HG03280 (cell line): Measurements from ENCODE around the gene METTL25B.

Experiments used
- ATAC-seq: cut with Tn5 transposase; IDR thresholded peaks from one replicate; pipeline ENCODE4 v1.9.1; 2021; ENCODE audit warnings: mild to moderate bottlenecking, moderate library complexity; ENCODE audit not compliant: unreplicated experiment

The METTL25B gene

DNA sequence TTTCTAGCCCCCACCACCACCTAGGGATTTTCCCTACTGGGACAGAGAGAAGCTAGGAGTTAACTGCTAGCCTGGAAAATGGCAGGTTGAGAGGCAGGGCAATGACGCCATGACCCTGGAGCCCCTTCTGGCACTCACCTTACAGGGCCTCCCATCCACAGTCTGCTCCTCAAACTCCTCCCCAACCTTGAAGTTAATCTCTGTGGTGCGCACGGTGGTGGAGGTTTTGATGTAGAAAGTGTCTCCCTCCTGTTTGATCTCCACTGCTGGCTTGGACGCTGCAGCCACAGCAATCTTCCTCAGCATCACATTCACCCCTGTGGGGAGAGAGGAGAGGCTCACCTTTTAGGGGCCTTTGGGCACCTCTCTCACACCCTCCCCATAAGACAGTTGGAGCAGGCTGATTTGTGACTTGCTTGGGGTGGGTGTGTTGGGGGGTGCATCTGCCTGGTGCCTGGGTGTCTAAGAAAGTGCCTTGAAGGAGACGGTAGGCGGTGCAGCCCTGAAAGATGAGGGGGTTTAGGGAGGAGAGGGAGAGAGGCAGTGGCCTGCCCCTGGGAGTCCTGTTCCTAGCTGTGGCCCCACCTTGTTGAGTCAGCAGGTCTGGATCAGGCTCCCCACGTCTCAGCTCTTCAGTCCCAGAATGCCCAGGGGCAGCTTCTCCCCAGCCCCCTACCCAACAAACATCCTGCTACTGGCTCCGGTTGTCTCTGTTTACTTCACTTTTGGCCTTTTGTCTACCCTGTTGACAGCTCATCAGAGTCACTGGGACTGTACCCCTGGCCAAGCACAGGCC lies 27.3 kb upstream of the METTL25B start:
- no peak for ATAC-seq

DNA sequence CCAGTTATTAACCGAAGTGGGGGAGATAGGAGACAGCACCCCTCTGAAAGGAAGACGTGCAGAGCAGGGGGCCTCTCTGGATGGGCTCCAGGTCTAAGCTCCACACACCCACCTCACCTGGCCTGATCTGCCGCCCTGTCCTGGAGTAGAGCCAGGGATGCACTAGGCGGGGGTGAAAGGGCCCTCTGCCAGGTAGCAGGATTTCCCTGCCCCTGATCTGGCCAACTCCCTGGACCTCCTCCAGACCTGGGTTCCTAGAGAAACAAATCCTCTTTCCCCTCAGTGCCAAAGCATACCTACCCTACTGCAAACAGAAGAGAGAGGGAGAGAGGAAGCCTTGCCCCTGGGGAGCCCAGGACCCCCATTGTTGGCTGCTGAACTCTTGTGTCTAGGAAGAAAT lies 24.9 kb upstream of the METTL25B start:
- ATAC-seq: no peak

DNA sequence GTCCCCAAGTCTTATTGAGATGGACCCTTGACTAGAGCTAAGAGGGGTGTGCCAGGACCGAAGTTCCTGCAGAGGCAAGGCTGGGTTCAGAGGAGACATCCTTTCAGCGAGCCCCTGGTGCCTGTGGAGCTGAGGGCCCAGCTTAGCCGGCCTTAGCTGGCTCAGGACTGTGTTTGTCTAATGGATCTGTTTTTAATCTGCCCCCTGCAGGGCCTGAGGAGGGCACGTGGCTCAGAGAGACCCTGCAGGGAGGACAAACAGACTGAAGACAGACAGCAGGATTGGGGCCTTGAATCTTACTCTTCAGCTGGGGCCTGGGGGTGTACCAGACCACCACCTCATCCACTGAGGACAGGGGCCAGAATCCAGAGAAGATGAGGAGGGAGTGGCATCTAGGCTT lies 24.5 kb upstream of the METTL25B start:
- no peak for ATAC-seq

DNA sequence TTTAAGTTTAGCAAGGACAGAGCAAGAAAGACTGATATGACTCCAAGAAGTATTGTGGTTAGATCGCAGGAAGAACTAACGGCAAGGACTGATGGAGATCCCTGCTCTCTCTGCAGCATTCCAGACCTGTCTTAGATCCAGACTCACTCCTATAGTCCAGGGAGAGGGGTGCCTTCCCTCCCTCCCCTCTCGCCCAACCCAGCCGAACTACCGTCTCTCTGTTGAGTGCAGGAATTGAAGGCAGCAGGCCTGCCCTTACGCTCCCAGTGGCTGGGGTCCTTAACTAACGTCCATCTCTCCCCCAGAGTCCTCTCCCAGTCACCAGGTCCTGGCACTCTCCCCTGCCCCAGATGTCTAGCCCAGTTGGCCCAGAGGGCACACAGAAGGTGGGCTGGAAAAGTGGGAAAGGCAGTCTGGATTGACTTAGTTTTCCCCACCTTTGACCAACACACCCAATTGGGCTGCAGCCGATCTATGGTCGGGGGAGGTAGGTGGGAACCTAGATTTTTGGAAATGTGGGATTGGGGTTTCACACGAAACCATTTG lies 24.0 kb upstream of the METTL25B start:
- ATAC-seq: no peak

DNA sequence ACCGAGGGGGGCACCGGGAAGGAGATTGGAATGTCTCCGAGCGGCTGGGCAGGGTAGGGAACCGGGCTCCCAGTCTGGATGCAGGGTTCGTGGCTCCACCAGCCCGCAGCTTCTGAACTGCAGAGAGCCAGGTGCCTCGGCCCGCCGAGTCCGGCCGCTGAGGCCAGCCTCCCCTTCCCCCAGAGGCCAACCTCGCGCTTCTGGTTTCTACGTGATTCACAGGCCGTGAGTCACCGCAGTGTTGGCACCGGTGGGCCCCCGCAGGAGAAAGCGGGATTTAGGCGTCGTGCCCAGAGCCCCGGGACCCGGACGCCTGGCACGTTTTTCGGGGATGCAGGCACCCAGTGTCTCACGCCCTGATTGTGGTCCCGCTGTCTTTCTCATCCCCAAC lies 23.3 kb upstream of the METTL25B start:
- no peak for ATAC-seq

DNA sequence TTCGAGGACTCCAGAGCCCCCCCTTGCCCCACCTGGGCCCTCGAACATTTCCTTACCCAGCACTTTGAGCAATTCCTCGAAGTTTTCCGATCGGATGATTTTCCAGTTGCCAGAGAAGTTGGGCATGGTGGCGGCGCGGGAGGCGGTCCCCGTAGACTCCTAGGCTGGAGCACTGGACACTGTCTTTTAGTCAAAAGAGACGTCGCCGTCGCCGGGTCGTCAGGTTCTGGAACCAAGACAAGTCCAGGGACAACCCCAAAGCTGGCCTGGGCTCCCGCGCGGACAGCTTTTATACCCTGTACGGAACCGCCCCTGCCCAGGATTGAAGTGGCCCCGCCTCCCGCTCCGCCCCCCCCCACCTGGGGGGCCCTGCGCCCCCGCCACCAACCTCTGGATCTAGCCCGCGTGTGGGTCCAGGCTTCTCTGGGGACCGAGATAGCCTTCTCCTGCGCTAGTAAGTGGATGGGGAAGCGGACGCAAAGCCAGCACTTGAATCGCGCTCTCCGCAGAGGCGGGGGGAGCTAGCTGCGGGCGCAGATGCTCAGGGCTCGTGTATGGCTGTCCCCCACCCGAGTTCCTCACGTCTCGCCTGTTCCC lies 22.9 kb upstream of the METTL25B start, which contains the start of gene CRABP2:
Gene CRABP2, minus strand, starts transcription at position 263 of the 597 bp plus-strand sequence. Its CDS starts 137 bp downstream, at position 126.
- no peak for ATAC-seq

DNA sequence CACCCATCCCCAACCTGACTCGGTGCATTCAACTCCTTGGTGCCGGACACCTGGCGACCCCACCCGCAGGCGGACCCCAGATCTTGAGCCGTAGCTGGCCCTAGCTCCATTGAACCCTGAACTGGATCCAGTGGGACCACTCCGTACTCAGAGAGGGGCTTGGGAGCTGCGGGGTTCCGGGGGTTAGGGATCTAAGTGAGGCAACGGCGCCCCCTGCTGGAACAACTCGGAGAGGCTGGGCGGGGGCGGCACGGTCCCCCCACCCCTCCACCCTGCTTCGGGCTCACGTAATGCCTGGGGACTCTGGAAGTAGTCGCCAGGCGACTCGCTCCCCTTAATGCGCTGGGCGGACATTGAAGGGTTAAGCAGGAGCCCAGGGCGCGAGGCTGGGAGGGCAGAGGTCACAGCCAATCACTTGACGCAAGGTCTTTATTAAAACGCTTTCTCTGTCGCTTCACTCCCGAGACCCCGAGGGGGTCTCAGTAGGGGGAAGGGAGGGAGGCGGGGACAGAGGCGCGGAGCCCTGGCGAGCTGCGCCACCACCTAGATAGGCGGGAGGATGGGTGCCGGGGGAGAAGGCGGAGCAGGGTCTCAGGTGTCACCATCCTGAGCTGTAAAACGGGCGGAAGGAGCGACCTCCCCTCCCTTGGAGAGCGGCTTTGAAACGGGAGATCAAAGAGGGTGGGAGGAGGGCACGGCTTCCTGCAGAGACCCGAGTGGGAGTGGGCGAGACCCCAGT lies 22.2 kb upstream of the METTL25B start:
- ATAC-seq: no peak

DNA sequence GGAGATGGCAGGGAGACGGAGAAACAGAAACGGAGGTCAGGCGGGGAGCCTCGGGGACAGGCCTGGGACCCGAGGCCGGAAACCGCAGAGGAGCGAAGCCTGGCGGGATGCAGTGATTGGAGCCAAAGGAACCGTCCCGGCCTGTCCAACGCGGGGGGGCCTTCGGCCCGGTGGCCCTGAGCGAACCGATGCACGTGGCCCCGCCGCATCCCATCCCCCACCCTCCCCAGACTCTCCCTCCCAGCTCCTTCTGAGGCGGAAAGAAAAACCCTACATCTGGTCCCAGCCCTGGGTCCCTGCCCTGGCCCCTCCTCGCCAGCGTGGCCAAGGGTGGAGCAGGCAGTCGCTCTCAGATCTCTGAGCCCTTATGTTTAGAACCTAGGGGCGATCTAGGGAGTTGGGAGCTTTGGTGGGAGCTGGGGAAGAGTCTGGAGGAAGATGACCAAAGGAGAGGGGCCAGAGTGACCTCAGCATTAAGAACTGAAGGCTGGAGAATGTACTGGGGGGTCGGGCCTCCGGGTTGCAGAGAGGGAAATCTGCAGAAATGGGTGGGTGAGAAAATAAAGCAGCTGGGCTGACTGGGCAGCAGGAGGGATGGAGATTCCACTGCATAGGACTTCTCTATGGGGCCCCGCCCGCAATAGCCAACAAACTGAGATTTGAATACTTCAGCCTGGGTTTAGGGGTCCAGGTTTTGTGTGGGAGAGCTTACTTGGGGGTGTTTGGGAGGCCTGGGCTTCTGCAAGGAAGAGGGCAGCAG lies 21.4 kb upstream of the METTL25B start:
- ATAC-seq: no peak

DNA sequence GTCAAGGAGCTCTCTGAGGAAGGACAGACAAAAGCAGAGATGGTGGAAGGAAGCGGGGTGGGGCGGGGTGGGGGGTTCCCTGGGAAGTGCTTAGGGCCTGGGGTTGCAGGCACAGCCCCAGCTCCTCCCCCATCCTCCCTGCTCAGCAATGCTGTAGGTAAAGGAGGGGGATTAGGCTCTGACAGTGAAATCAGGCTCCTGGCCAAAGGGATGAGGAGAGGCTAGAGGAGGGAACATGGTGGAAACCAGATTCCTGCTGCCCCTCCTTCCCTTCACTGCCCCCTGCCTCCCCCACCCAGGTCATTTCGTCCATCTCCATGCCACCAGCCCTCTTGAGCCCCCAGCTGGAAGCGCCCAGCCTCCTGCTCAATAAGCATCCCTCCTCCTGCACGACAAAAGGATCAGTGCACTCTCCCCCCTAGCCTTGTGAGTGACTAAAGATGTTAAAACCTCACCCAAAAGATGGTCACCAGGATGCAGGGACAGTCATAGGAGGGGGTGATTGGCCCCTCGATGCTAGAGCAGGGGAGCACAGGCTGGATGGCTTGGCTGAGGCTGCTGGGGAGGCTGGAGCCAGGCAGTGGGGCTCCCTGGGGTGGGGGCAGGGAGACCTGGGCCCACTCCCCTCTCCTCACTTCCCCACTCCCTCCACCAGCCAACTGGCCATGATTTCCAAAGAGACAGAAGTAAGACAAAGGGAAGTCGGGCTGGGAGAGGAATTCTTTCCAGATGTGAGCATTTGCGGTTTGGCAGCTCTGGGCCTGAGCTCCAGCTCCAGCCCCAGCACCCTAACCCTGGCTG lies 20.7 kb upstream of the METTL25B start:
- no peak for ATAC-seq

DNA sequence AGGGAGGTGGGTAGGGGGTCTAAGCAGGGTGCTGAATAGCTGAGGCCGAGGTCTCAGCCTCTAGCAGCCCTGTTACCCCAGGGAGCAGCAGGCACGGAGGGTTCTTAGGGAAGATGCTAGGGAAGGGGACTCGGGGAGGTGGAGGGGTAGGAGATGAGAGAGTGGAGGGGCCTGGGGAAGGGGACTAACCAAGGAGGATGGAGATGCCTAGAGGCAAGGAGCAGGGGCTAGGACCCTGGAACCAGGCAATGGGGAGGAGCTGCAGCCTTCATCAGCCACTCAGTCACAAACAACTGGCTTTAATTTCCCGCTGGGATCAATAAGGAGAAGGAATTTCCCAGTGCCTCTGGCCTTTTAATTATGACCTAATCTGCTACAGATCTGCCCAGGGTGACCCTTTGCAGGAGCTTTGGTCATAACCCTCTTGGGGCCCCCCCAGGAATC lies 20.0 kb upstream of the METTL25B start:
- ATAC-seq: no peak

DNA sequence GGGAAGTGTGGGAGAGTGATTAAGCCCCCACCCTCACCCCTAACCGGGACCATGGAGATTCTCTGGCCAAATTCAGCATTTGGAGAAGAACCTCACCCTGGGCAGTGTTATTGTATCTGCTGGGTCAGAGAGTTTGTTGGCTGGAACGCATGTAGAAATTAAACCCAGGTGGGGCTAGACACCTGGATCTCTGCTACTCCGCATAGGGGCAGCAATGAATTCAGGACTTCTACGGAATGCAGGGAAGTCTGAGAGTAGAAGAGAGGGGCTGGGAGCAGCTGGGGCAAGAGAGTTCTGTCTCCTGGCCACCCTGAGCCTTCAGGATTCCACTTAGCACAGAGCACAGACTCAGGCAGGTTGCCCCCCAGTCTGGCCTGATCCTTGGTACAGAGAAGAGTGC lies 19.2 kb upstream of the METTL25B start:
- no peak for ATAC-seq

DNA sequence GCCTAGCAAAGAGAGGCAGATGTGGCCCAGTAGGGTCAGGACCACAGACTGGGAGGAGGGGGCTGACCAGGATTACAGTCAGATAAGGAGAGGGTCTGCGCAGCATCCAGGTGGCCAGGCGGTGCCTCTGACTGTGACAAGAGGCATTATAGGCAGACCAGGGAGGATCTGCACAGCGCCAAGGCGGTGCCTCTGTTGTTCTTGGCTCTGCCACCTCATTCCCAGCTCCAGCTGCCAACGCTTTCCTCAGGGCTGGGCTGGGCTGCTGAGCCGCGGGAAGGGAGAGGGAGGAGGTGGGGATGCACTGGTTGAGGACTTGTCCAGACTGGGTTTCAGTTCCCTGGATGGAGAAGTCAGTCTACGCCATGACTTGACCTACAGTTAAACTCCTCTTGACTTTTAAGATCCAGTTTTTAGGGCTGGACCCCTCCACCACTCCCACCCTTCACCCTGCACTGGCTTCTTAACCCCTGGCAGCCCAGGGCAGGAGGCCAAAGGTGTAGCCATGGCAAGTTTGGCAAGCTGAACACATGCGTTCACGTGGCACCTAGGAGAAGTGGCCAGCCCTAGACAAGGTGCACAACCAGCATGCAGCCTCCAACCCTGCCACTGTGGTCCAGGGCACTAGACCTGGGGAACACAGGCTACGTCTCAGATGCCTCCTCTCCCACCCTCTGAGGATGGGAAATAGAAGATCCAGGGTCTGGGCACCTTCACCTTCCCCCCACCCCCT lies 18.3 kb upstream of the METTL25B start:
- ATAC-seq: no peak

DNA sequence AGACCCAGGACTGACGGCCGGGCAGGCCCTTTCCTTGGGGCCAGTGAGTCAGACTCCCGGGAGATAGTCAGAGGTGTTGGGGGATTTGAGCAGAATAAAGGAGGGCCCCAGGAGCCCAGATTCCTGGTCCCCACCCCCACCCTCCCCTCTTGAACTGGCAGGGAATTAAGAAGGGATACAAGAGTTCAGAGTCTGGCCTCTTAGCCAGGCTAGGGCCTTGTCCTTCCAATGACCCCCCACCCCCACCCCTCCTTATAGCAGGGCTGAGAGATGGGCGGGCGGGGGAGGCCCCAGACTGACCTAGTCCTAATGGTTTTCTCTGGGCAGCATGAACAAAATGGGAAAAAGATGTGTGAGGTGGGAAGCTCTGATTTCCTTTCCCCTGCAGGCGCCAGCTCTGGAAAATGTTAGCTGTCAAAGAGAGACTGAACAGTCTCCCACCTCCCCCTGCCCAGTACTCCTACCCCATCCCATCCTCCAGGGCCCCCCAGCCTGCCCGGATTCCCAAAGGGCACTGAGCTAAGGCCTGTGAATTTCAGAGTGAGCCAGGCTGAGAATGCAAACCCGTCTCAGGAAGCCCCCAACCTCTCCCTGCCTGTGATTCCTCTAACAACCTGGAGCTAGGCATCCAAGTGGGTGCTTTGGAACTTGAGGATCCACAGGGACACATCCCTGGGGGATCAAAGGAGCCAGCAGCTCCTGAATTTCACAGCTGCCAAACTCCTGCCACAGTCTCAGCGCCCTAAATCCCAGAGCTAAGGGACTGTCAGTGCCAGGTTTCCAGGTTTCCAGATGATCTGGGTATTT lies 17.1 kb upstream of the METTL25B start:
- no peak for ATAC-seq

DNA sequence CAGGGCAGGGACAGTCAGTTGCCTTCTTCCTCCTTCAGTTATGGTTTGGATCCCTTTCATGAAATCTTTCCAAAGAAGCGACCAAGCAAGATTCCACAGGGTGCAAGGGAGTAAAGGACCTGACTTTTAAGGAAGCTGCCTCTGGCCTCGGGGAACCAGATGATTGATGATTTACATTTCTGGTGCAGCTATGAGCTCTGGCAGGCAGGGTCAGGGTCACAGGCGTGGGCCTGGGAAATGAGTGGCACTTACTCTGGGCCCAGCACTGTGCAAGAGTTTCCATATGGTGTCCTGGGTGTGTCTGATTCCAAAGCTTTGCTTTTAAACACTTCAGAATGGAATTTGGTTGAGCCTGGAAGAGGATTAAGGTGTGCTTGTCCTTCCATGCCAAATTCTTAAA lies 15.6 kb upstream of the METTL25B start:
- ATAC-seq: no peak

DNA sequence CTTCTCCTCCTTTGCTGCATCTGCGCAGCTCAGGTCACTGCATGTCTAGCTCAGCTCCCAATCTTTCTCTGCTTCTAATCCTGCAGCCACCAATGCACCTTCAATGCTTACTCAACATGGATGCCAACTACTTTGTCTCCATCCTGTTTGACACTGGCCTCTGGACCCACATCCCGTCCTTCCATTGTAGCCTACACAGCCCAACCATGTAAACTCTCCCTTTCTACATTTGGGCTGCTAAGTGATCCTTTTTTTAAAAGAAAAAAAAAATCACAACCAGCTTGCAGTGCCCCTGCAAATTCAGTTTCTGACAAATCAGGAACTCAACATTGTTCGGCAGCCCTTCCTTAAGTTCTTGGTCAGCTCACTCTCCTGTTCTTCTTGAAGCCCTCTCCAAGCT lies 13.4 kb upstream of the METTL25B start:
- ATAC-seq: no peak

DNA sequence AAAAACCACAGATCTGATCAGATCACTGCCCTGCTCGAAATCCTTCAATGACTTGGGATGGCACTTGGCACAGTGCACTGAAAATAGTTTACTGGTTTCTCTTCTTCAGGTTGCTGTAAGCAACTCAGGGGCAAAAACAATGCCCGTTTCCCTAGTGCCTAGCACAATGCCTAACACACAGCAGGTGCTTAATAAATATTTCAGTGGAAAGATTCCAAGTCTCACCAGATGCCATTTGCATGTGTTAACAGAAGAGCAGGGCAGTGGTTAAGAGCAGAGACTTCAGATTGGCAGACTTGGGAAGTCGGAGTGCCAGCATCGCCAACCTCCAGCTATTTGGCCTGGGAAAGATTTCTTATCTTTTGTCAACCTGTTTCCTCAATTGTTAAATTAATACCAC lies 10.9 kb upstream of the METTL25B start:
- ATAC-seq: no peak

DNA sequence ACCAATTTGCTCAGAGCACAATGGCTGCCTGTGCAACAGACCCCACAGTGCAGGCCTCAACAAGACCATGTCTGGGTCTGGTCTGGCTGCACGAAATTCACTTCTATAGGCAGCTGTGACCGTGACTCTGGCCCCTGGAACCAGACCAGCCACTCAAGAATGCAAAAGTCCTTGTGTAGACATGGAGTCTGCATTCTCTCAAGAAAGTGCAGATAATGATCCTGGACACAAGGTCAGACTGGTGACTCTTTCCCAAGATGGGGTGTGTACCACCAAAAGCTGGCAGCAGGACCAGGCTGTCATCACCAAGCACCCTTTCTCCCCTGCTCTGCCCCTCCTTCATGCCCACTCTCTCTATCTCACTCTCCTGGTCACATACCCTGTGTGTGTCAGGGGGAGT lies 7.1 kb upstream of the METTL25B start:
- ATAC-seq: no peak

DNA sequence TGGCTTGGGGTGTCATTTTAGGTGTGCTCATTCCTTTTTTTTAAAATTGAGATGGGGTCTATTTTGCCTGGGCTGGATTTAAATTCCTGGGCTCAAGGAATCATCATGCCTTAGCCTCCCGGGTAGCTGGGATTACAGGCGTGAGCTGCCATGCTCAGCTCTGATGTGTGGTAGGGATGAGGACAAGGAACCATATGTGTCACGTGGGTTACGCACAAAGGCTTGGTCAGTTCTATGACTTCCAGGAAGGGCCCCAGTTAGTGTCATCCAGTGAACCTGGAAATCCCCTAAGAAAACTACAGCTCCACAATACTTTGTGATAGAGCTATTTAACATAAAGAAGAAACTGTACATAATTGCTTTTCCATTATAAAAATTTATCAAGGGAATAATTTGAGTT lies 6.7 kb upstream of the METTL25B start:
- ATAC-seq: no peak
